ENCODE data around the gene DMRT1.

DNA sequence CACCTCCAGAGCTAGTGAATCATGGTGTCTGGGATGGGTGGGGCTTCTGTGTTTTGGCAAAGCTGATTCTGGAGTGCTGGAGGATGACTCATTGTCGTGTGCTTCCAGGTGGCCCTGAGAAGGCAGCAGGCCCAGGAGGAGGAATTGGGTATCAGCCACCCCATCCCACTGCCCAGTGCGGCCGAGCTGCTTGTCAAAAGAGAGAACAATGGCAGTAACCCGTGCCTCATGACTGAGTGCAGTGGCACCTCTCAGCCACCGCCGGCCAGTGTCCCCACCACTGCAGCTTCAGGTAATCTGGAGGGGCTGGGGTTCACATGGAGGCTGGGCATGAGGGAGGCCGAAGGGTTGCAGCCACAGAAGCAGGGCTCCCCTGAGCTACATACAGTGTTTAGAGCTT is 5.4 kb downstream of the DMRT1 start:
- TF ChIP-seq ARNTL (CRISPR knock-in tag; IDR thresholded peaks at IDR 0.05; ENCODE audit: borderline replicate concordance, low read depth) (no peak), CSDC2 (CRISPR knock-in tag; IDR thresholded peaks at IDR 0.05) (no peak), ZNF70 (CRISPR knock-in tag; IDR thresholded peaks at IDR 0.05) (no peak), RARB (CRISPR knock-in tag; IDR thresholded peaks at IDR 0.05) (no peak), ESRRG (CRISPR knock-in tag; IDR thresholded peaks at IDR 0.05) (no peak), ZNF8 (CRISPR knock-in tag; IDR thresholded peaks at IDR 0.05) (no peak), ZFP30 (CRISPR knock-in tag; IDR thresholded peaks at IDR 0.05) (no peak), ZFP3 (CRISPR knock-in tag; IDR thresholded peaks at IDR 0.05) (no peak), ZNF565 (CRISPR knock-in tag; conservative IDR thresholded peaks at IDR 0.05; ENCODE audit: low read depth) (no peak), SNAI2 (CRISPR knock-in tag; IDR thresholded peaks at IDR 0.05) (no peak)
- TF ChIP-seq, protein P1, sequence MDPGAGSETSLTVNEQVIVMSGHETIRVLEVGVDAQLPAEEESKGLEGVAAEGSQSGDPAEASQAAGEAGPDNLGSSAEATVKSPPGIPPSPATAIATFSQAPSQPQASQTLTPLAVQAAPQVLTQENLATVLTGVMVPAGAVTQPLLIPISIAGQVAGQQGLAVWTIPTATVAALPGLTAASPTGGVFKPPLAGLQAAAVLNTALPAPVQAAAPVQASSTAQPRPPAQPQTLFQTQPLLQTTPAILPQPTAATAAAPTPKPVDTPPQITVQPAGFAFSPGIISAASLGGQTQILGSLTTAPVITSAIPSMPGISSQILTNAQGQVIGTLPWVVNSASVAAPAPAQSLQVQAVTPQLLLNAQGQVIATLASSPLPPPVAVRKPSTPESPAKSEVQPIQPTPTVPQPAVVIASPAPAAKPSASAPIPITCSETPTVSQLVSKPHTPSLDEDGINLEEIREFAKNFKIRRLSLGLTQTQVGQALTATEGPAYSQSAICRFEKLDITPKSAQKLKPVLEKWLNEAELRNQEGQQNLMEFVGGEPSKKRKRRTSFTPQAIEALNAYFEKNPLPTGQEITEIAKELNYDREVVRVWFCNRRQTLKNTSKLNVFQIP (CRISPR knock-in tag; IDR thresholded peaks at IDR 0.05; ENCODE audit: borderline replicate concordance, low read depth) = no peak
- TF ChIP-seq, protein P2, sequence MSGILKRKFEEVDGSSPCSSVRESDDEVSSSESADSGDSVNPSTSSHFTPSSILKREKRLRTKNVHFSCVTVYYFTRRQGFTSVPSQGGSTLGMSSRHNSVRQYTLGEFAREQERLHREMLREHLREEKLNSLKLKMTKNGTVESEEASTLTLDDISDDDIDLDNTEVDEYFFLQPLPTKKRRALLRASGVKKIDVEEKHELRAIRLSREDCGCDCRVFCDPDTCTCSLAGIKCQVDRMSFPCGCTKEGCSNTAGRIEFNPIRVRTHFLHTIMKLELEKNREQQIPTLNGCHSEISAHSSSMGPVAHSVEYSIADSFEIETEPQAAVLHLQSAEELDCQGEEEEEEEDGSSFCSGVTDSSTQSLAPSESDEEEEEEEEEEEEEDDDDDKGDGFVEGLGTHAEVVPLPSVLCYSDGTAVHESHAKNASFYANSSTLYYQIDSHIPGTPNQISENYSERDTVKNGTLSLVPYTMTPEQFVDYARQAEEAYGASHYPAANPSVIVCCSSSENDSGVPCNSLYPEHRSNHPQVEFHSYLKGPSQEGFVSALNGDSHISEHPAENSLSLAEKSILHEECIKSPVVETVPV (CRISPR knock-in tag; IDR thresholded peaks at IDR 0.05) = no peak
- TF ChIP-seq, protein P3, sequence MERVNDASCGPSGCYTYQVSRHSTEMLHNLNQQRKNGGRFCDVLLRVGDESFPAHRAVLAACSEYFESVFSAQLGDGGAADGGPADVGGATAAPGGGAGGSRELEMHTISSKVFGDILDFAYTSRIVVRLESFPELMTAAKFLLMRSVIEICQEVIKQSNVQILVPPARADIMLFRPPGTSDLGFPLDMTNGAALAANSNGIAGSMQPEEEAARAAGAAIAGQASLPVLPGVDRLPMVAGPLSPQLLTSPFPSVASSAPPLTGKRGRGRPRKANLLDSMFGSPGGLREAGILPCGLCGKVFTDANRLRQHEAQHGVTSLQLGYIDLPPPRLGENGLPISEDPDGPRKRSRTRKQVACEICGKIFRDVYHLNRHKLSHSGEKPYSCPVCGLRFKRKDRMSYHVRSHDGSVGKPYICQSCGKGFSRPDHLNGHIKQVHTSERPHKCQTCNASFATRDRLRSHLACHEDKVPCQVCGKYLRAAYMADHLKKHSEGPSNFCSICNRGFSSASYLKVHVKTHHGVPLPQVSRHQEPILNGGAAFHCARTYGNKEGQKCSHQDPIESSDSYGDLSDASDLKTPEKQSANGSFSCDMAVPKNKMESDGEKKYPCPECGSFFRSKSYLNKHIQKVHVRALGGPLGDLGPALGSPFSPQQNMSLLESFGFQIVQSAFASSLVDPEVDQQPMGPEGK (CRISPR knock-in tag; IDR thresholded peaks at IDR 0.05; ENCODE audit: borderline replicate concordance) = no peak
